IMR-90 (cell line): ENCODE measurements around the gene PLXNB1. TPM values are rescaled to one million over a fixed set of nuclear protein-coding genes. Genes with fewer than 3 reads are reported as not detected.

ENCODE experiments used
- ATAC-seq: fragments of 200-7000 bp; cut with Tn5 transposase; 2 replicates; pipeline ENCODE4 v1.9.1; 2020; ENCODE audit warnings: low read depth, mild to moderate bottlenecking, moderate library complexity
- BruUV-seq: library from RNA; stranded (reverse); fragments of 400-500 nt; replicated peaks from 2 replicates; lab custom pipeline; 2021; lab: Mats Ljungman, UMichigan
- CTCF ChIA-PET: fragments of 300-600 bp; formaldehyde crosslinking; extraction: SDS; loops from one replicate; lab custom pipeline; 2021; ENCODE audit warnings: antibody characterized with exemption; lab: Yijun Ruan, JAX
- POLR2A ChIA-PET: fragments of 300-600 bp; sonication (Branson Sonifier 250); formaldehyde crosslinking; loops from one replicate; lab custom pipeline; 2022; ENCODE audit warnings: antibody characterized with exemption; ENCODE audit not compliant: unreplicated experiment; lab: Charles Lee
- DNase-seq: peaks from one replicate; pipeline ENCODE4 v3.0.0; 2013
- H2AFZ ChIP-seq: replicated peaks from 2 replicates; pipeline ENCODE3; 2013; ENCODE audit warnings: low read length, mild to moderate bottlenecking; ENCODE audit not compliant: poor library complexity
- H2AK5ac ChIP-seq: 2 replicates; pipeline ENCODE4 v1.6.1; 2013; ENCODE audit warnings: low read depth, low read length, inconsistent platforms
- H2AK9ac ChIP-seq: replicated peaks from 2 replicates; pipeline ENCODE3; 2013; ENCODE audit warnings: mild to moderate bottlenecking, low read depth, low read length, moderate library complexity; ENCODE audit not compliant: poor library complexity
- H2BK120ac ChIP-seq: 2 replicates; pipeline ENCODE4 v1.6.1; 2013; ENCODE audit warnings: low read depth, low read length, inconsistent platforms
- H2BK15ac ChIP-seq: 3 replicates; pipeline ENCODE4 v1.6.1; 2013; ENCODE audit warnings: low read depth, low read length, inconsistent platforms
- H2BK20ac ChIP-seq: 2 replicates; pipeline ENCODE4 v1.6.1; 2013; ENCODE audit warnings: low read depth, mild to moderate bottlenecking, inconsistent platforms, low read length, moderate library complexity
- H2BK5ac ChIP-seq: 2 replicates; pipeline ENCODE4 v1.6.1; 2013; ENCODE audit warnings: mild to moderate bottlenecking, low read depth, low read length, inconsistent platforms; ENCODE audit not compliant: poor library complexity, severe bottlenecking
- H3K14ac ChIP-seq: replicated peaks from 2 replicates; pipeline ENCODE4 v1.6.1; 2013; ENCODE audit warnings: low read depth, low read length, inconsistent platforms
- H3K18ac ChIP-seq: 2 replicates; pipeline ENCODE4 v1.6.1; 2013; ENCODE audit warnings: low read depth, low read length, control low read depth
- H3K23ac ChIP-seq: 2 replicates; pipeline ENCODE4 v1.6.1; 2013; ENCODE audit warnings: low read depth, low read length, inconsistent platforms
- H3K27ac ChIP-seq: 2 replicates; pipeline ENCODE4 v1.5.1; 2013; ENCODE audit warnings: mild to moderate bottlenecking, control low read depth, low read length; ENCODE audit not compliant: insufficient read depth
- H3K27me3 ChIP-seq: 2 replicates; pipeline ENCODE4 v1.6.1; 2013; ENCODE audit warnings: low read length; ENCODE audit not compliant: control insufficient read depth, insufficient read depth
- H3K36me3 ChIP-seq: 2 replicates; pipeline ENCODE4 v1.6.1; 2013; ENCODE audit warnings: low read length, mixed read lengths; ENCODE audit not compliant: control insufficient read depth, insufficient read depth
- H3K4ac ChIP-seq: 2 replicates; pipeline ENCODE4 v1.6.1; 2013; ENCODE audit warnings: low read depth, low read length, inconsistent platforms
- H3K4me1 ChIP-seq: 2 replicates; pipeline ENCODE4 v1.6.1; 2013; ENCODE audit warnings: low read length, mixed read lengths; ENCODE audit not compliant: control insufficient read depth, insufficient read depth
- H3K4me2 ChIP-seq: 2 replicates; pipeline ENCODE4 v1.6.1; 2013; ENCODE audit warnings: low read depth, mild to moderate bottlenecking, control low read depth, low read length, moderate library complexity
- H3K4me3 ChIP-seq: 2 replicates; pipeline ENCODE4 v1.5.1; 2013; ENCODE audit warnings: low read depth, mild to moderate bottlenecking, control low read depth, low read length, moderate library complexity; ENCODE audit not compliant: insufficient read depth
- H3K56ac ChIP-seq: 2 replicates; pipeline ENCODE4 v1.6.1; 2013; ENCODE audit warnings: low read length, inconsistent platforms; ENCODE audit not compliant: insufficient read depth; ENCODE audit errors: extremely low read depth
- H3K79me1 ChIP-seq, 2 experiments: 2 replicates each; pipeline ENCODE4 v1.6.1; 2013; ENCODE audit warnings: low read length in 2 of 2, inconsistent platforms in 1 of 2, low read depth in 1 of 2
- H3K9ac ChIP-seq: 2 replicates; pipeline ENCODE4 v1.6.1; 2013; ENCODE audit warnings: low read depth, low read length, control low read depth
- H3K9me1 ChIP-seq: 2 replicates; pipeline ENCODE4 v1.6.1; 2013; ENCODE audit warnings: low read length, inconsistent platforms; ENCODE audit not compliant: insufficient read depth
- H3K9me3 ChIP-seq: 2 replicates; pipeline ENCODE4 v1.6.1; 2013; ENCODE audit warnings: low read length; ENCODE audit not compliant: control insufficient read depth, insufficient read depth
- H4K20me1 ChIP-seq: 2 replicates; pipeline ENCODE4 v1.6.1; 2013; ENCODE audit warnings: low read length, inconsistent platforms; ENCODE audit not compliant: insufficient read depth
- H4K5ac ChIP-seq: 2 replicates; pipeline ENCODE4 v1.6.1; 2013; ENCODE audit warnings: mild to moderate bottlenecking, low read depth, low read length, control low read depth
- H4K8ac ChIP-seq, 2 experiments: 2 replicates each; pipeline ENCODE4 v1.6.1; 2013; ENCODE audit warnings: low read depth in 2 of 2, low read length in 2 of 2, control low read depth in 1 of 2, inconsistent platforms in 1 of 2
- H4K91ac ChIP-seq: 2 replicates; pipeline ENCODE4 v1.6.1; 2013; ENCODE audit warnings: low read depth, low read length, inconsistent platforms; ENCODE audit not compliant: insufficient read depth
- BHLHE40 ChIP-seq: fragments of 150-350 bp; IDR thresholded peaks from 2 replicates; pipeline ENCODE4 v1.6.1; 2016; ENCODE audit warnings: mild to moderate bottlenecking, low read depth, low read length
- RAD21 ChIP-seq: IDR thresholded peaks from 2 replicates; pipeline ENCODE4 v1.6.1; 2012; ENCODE audit warnings: low read length, improper control_type of control experiment
- RCOR1 ChIP-seq: IDR thresholded peaks from 2 replicates; pipeline ENCODE4 v1.6.1; 2012; ENCODE audit warnings: mild to moderate bottlenecking, low read length, improper control_type of control experiment; ENCODE audit not compliant: insufficient replicate concordance
- RFX5 ChIP-seq: IDR thresholded peaks from 2 replicates; pipeline ENCODE4 v1.8.0; 2012; ENCODE audit warnings: low read depth, mild to moderate bottlenecking, low read length, moderate library complexity
- USF2 ChIP-seq: fragments of 150-350 bp; IDR thresholded peaks from 2 replicates; pipeline ENCODE4 v1.6.1; 2017; ENCODE audit warnings: mild to moderate bottlenecking, antibody characterized with exemption, low read length, low read depth
- WGBS, 2 experiments: methylation state at CpG; one replicate each; pipeline versions ENCODE4 v1.1.5 to v1.1.7; 2013; ENCODE audit warnings: missing lambda C conversion rate in 2 of 2; ENCODE audit not compliant: insufficient read length in 1 of 2; ENCODE audit errors: extremely low coverage in 2 of 2; 5-methylcytosine and 5-hydroxymethylcytosine counted together
- dilution Hi-C: fragments of 300-500 bp; cut with HindIII; formaldehyde crosslinking; loops from one replicate; pipeline ENCODE4 v1.14.3; 2018; ENCODE audit warnings: low sequenced_read_pairs; ENCODE audit not compliant: unreplicated experiment
- in situ Hi-C: fragments of 300-500 bp; cut with MboI; formaldehyde crosslinking; loops from 3 replicates; pipeline ENCODE4 v1.14.3; 2019; ENCODE audit warnings: low sequenced_read_pairs, inconsistent platforms, mixed read lengths
- intact Hi-C: fragments of 100-400 bp; cut with micrococcal nuclease; formaldehyde crosslinking; loops from 2 replicates; pipeline ENCODE4 v1.10.0; 2022
- polyA plus RNA-seq, 3 experiments: library from polyadenylated mRNA; depleted of rRNA; stranded (reverse); fragments of >200 nt; gene quantifications; 2 replicates each; pipeline ENCODE4 v1.2.3, GENCODE V29; 2012; ENCODE audit warnings: low replicate concordance in 1 of 3
- total RNA-seq: library from RNA; depleted of rRNA; stranded (reverse); fragments of >200 nt; gene quantifications from 2 replicates; pipeline ENCODE4 v1.2.3, GENCODE V29; 2012

Gene PLXNB1
- total and polyA plus RNA-seq, 2 of the 4 experiments (the other 2 are of a cell fraction) = 5.2 to 25.3 TPM

DNA sequence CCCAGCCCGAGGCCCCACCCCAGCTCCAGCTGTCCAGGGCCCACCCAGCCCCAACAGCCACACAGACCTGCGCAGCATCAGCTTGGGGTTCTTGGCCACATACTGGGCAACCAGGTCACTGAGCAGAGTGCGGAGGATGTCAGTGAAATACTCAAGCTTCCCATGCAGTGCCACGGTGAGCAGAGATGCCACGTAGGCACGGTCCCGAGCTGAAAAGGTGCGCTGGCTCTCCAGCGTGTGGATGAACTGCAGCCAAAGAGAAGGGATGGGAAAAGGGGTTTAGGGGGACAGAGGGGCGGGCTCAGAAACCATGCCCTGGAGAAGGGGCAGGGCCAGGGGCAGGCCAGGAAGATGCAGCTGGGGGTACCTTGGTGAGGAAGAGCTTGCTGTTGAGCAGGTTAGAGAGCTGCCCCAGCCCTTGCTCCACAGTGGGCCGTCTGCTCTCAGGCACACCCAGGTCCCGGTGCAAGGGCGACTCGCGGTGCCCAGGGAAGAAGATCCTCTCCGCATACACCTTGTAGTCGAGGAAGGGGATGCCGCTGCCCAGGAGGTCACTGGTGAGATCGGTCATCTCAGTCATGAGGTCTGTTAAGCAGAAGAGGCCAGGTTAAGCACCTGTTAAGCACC lies 17.4 kb downstream of the PLXNB1 start:
- H2BK5ac ChIP-seq = no peak overlapping the region
- BruUV-seq = no TSS peak
- no peak overlapping the region for H2AK5ac ChIP-seq
- H3K27me3 ChIP-seq = no peaks in the 10 kb centered on the region
- no peak overlapping the region for H3K4me3 ChIP-seq
- ATAC-seq (no peak), DNase-seq (no peak)
- CTCF ChIA-PET = no interaction called here
- no peak overlapping the region for H2BK15ac ChIP-seq
- no peak overlapping the region for H3K27ac ChIP-seq
- H4K91ac ChIP-seq = no peak overlapping the region
- H4K5ac ChIP-seq = no peak overlapping the region
- H2BK20ac ChIP-seq = no peak overlapping the region
- POLR2A ChIA-PET = no interaction called here
- no peak overlapping the region for H3K9ac ChIP-seq
- intact Hi-C loops = no loop called here
- H3K23ac ChIP-seq = no peak overlapping the region
- no peak overlapping the region for H3K4ac ChIP-seq
- H3K4me1 ChIP-seq = no peaks in the 10 kb centered on the region
- no peak overlapping the region for H2BK120ac ChIP-seq
- H3K4me2 ChIP-seq = no peak overlapping the region
- no peak overlapping the region for H3K14ac ChIP-seq
- no peaks in the 10 kb centered on the region; the same call in 1 of the 2 replicates for H4K20me1 ChIP-seq
- peak overlapping the region; percentile 9 for H2AK9ac ChIP-seq
- H3K9me3 ChIP-seq = no peaks in the 10 kb centered on the region
- TF ChIP-seq RAD21 (no peak), BHLHE40 (no peak), RFX5 (no peak), USF2 (no peak), RCOR1 (no peak)
- dilution Hi-C loops = no loop called here
- 87% methylated on average over 3 of the region's 19 CpGs; no CpG with 5 or more reads in 1 of the 2 experiments for WGBS, 2 experiments
- no peak overlapping the region for H3K18ac ChIP-seq
- no peak overlapping the region for H3K56ac ChIP-seq
- H4K8ac ChIP-seq = no peak overlapping the region
- H3K79me1 ChIP-seq = no peaks in the 10 kb centered on the region
- H3K9me1 ChIP-seq = no peaks in the 10 kb centered on the region
- peaks cover 74% of the 10 kb centered on the region for H3K36me3 ChIP-seq
- in situ Hi-C loops = no loop called here
- no peak overlapping the region for H2AFZ ChIP-seq
